ENCODE data around the gene USP9X.

Gene USP9X

GRCh38 chrX:41097326-41097725 lies 12.1 kb downstream of the USP9X start:
- Histone ChIP-seq H3K9me3 (ENCODE audit: low read length) (no peaks in the 10 kb centered on the region), H4K20me1 (ENCODE audit: insufficient read depth, low read length) (no peaks in the 10 kb centered on the region), H3K27ac (ENCODE audit: low read depth, low read length, poor library complexity, severe bottlenecking) (no peak overlapping the region), H3K4me2 (ENCODE audit: low read length) (no peak overlapping the region), H3F3A (ENCODE audit: insufficient read depth, low read length) (no peaks in the 10 kb centered on the region), H3K36me3 (ENCODE audit: insufficient read depth, low read length) (peaks cover 10% of the 10 kb centered on the region; the same call in 1 of the 2 replicates), H3K4me3 (ENCODE audit: low read depth, low read length, poor library complexity, severe bottlenecking) (no peak overlapping the region), H3K27me3 (ENCODE audit: insufficient read depth, low read length) (no peaks in the 10 kb centered on the region), H3K9ac (ENCODE audit: low read length) (no peak overlapping the region), H3K9me2 (ENCODE audit: low read depth, low read length) (no peaks in the 10 kb centered on the region), H2AFZ (ENCODE audit: low read length) (no peak overlapping the region), H3K79me2 (ENCODE audit: insufficient read depth, low read length) (peaks cover 97% of the 10 kb centered on the region), H3K4me1 (ENCODE audit: insufficient read depth, low read length, severe bottlenecking) (peaks cover 6% of the 10 kb centered on the region)
- no peak for TF ChIP-seq CTCF (IDR thresholded peaks at IDR 0.05; ENCODE audit: low read length)
- no peak for TF ChIP-seq EZH2 (IDR thresholded peaks at IDR 0.05; ENCODE audit: borderline replicate concordance, low read length)

GRCh38 chrX:41100200-41100599 lies 15.0 kb downstream of the USP9X start:
- H4K20me1 ChIP-seq (ENCODE audit: insufficient read depth, low read length): no peaks in the 10 kb centered on the region
- H3K36me3 ChIP-seq (ENCODE audit: insufficient read depth, low read length): peaks cover 14% of the 10 kb centered on the region; the same call in 1 of the 2 replicates
- H3K4me2 ChIP-seq (ENCODE audit: low read length): no peak overlapping the region
- H3K4me1 ChIP-seq (ENCODE audit: insufficient read depth, low read length, severe bottlenecking): peaks cover 5% of the 10 kb centered on the region
- H3K27me3 ChIP-seq (ENCODE audit: insufficient read depth, low read length): no peaks in the 10 kb centered on the region
- no peak overlapping the region for H3K9ac ChIP-seq (ENCODE audit: low read length)
- H3K27ac ChIP-seq (ENCODE audit: low read depth, low read length, poor library complexity, severe bottlenecking): no peak overlapping the region
- no peaks in the 10 kb centered on the region for H3K9me2 ChIP-seq (ENCODE audit: low read depth, low read length)
- no peaks in the 10 kb centered on the region for H3F3A ChIP-seq (ENCODE audit: insufficient read depth, low read length)
- H3K4me3 ChIP-seq (ENCODE audit: low read depth, low read length, poor library complexity, severe bottlenecking): no peak overlapping the region
- peaks cover 97% of the 10 kb centered on the region for H3K79me2 ChIP-seq (ENCODE audit: insufficient read depth, low read length)
- no peak overlapping the region for H2AFZ ChIP-seq (ENCODE audit: low read length)
- no peaks in the 10 kb centered on the region for H3K9me3 ChIP-seq (ENCODE audit: low read length)
- TF ChIP-seq CTCF (IDR thresholded peaks at IDR 0.05; ENCODE audit: low read length) (no peak), EZH2 (IDR thresholded peaks at IDR 0.05; ENCODE audit: borderline replicate concordance, low read length) (no peak)

- Histone ChIP-seq H3F3A (ENCODE audit: insufficient read depth, low read length) (no peaks in the 10 kb centered on the region), H3K4me2 (ENCODE audit: low read length) (no peak overlapping the region), H3K79me2 (ENCODE audit: insufficient read depth, low read length) (peaks cover 97% of the 10 kb centered on the region), H3K27me3 (ENCODE audit: insufficient read depth, low read length) (no peaks in the 10 kb centered on the region), H3K9me3 (ENCODE audit: low read length) (no peaks in the 10 kb centered on the region), H4K20me1 (ENCODE audit: insufficient read depth, low read length) (no peaks in the 10 kb centered on the region), H3K4me3 (ENCODE audit: low read depth, low read length, poor library complexity, severe bottlenecking) (no peak overlapping the region), H3K9ac (ENCODE audit: low read length) (no peak overlapping the region), H3K36me3 (ENCODE audit: insufficient read depth, low read length) (peaks cover 18% of the 10 kb centered on the region; the same call in 1 of the 2 replicates), H2AFZ (ENCODE audit: low read length) (no peak overlapping the region), H3K9me2 (ENCODE audit: low read depth, low read length) (no peaks in the 10 kb centered on the region), H3K4me1 (ENCODE audit: insufficient read depth, low read length, severe bottlenecking) (peaks cover 2% of the 10 kb centered on the region), H3K27ac (ENCODE audit: low read depth, low read length, poor library complexity, severe bottlenecking) (no peak overlapping the region)
- TF ChIP-seq EZH2 (IDR thresholded peaks at IDR 0.05; ENCODE audit: borderline replicate concordance, low read length): no peak
- no peak for TF ChIP-seq CTCF (IDR thresholded peaks at IDR 0.05; ENCODE audit: low read length)
Observed at GRCh38 chrX:41100819-41101218, 15.6 kb downstream of the USP9X start.

Measured in OCI-LY1 (cell line).